Measurements from ENCODE around the gene PPIH. TPM values are rescaled to one million over a fixed set of nuclear protein-coding genes. Genes with fewer than 3 reads are reported as not detected.
A peak's percentile ranks its signal among the peaks of the same experiment; 100 is the strongest.

The PPIH gene
- total RNA-seq, 1 experiment from 2014 or later: 42.1 TPM

DNA sequence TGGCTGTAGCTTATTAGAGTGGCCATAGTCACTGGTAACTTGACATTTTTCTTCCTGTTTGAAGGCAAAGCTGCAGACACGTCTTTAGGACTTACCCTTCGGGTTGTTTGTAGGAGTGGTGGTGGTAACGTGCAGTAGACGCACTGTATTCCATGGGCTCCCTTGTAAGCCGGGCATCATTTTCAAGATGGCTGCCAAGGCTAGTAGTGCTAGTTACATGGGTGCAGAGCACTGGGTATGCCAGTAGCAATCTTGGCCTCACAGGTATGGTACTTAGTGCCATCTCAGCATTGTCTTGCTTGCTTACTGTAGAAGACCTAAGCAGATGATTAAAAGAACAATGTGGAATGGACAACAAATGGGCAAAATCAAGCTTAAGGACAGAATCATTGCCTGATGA lies 25.9 kb downstream of the PPIH start:
- H3K27me3 ChIP-seq (ENCODE audit: low read length): no peaks in the 10 kb centered on the region
- H4K20me1 ChIP-seq (ENCODE audit: insufficient read depth, low read depth, low read length): peaks cover 62% of the 10 kb centered on the region
- H3K36me3 ChIP-seq (ENCODE audit: insufficient read depth, low read length): peaks cover 59% of the 10 kb centered on the region
- H3K4me3 ChIP-seq (ENCODE audit: low read length): peak overlapping the region; percentile 67
- H3K4me2 ChIP-seq (ENCODE audit: low read depth, low read length, poor library complexity, severe bottlenecking): peak overlapping the region; percentile 97
- no peaks in the 10 kb centered on the region for H3K9me3 ChIP-seq (ENCODE audit: low read length)
- peak overlapping the region; percentile 87 for H3K9ac ChIP-seq (ENCODE audit: low read length)
- DNase-seq: peak; percentile 60
- H3K9me2 ChIP-seq (replicated peaks; ENCODE audit: insufficient read depth, low read length): no peaks in the 10 kb centered on the region
- H3K4me1 ChIP-seq (ENCODE audit: low read length): peaks cover 76% of the 10 kb centered on the region
- peaks cover 81% of the 10 kb centered on the region for H3K79me2 ChIP-seq (ENCODE audit: low read length)
- 0 out of 2 replicates have a peak overlapping the region, but pooled peaks have one; percentile 53 for H3K27ac ChIP-seq (ENCODE audit: low read length)
- no peak overlapping the region for H2AFZ ChIP-seq (ENCODE audit: low read length)

DNA sequence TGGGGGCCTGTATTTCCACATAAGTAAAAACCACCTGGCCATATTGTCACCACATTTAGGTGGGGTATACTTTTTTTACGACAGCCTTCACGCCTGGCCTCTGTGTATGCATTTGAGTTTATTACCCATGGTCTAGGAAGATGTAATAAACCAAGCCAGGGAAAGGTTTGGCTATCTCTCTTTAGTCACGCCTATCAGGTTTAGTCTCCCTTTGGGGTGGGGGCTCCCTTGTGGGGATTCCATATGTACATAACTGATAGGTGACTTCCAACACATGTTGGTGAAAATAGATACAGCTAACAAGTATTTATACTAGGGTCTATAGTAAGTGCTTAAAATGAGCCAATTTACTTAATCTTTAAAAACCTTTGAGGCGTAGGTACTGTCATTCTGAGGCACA lies 28.2 kb downstream of the PPIH start:
- peak overlapping the region; percentile 97 for H3K4me2 ChIP-seq (ENCODE audit: low read depth, low read length, poor library complexity, severe bottlenecking)
- peaks cover 71% of the 10 kb centered on the region for H3K4me1 ChIP-seq (ENCODE audit: low read length)
- H3K9me2 ChIP-seq (replicated peaks; ENCODE audit: insufficient read depth, low read length): no peaks in the 10 kb centered on the region
- H3K4me3 ChIP-seq (ENCODE audit: low read length): peak overlapping the region; percentile 20; the same call in 1 of the 2 replicates
- no peak overlapping the region for H2AFZ ChIP-seq (ENCODE audit: low read length)
- peaks cover 84% of the 10 kb centered on the region for H4K20me1 ChIP-seq (ENCODE audit: insufficient read depth, low read depth, low read length)
- no peak overlapping the region for H3K9ac ChIP-seq (ENCODE audit: low read length)
- no peaks in the 10 kb centered on the region for H3K9me3 ChIP-seq (ENCODE audit: low read length)
- DNase-seq: no peak
- no peaks in the 10 kb centered on the region for H3K27me3 ChIP-seq (ENCODE audit: low read length)
- no peak overlapping the region for H3K27ac ChIP-seq (ENCODE audit: low read length)
- peaks cover 80% of the 10 kb centered on the region for H3K36me3 ChIP-seq (ENCODE audit: insufficient read depth, low read length)
- H3K79me2 ChIP-seq (ENCODE audit: low read length): peaks cover 91% of the 10 kb centered on the region

- no peaks in the 10 kb centered on the region for H3K9me3 ChIP-seq (ENCODE audit: low read length)
- no peak overlapping the region for H3K4me2 ChIP-seq (ENCODE audit: low read depth, low read length, poor library complexity, severe bottlenecking)
- H3K9ac ChIP-seq (ENCODE audit: low read length): no peak overlapping the region
- H3K9me2 ChIP-seq (replicated peaks; ENCODE audit: insufficient read depth, low read length): no peaks in the 10 kb centered on the region
- no peak overlapping the region for H2AFZ ChIP-seq (ENCODE audit: low read length)
- H3K79me2 ChIP-seq (ENCODE audit: low read length): peaks cover 100% of the 10 kb centered on the region
- no peaks in the 10 kb centered on the region for H3K27me3 ChIP-seq (ENCODE audit: low read length)
- H4K20me1 ChIP-seq (ENCODE audit: insufficient read depth, low read depth, low read length): peaks cover 97% of the 10 kb centered on the region
- H3K27ac ChIP-seq (ENCODE audit: low read length): no peak overlapping the region
- no peak overlapping the region for H3K4me3 ChIP-seq (ENCODE audit: low read length)
- DNase-seq: no peak
- H3K4me1 ChIP-seq (ENCODE audit: low read length): peaks cover 56% of the 10 kb centered on the region
- H3K36me3 ChIP-seq (ENCODE audit: insufficient read depth, low read length): peaks cover 94% of the 10 kb centered on the region
These were observed 31.7 kb downstream of the PPIH start for GRCh38 chr1:42689912-42690311.

- Histone ChIP-seq H3K36me3 (ENCODE audit: insufficient read depth, low read length) (peaks cover 94% of the 10 kb centered on the region), H3K4me3 (ENCODE audit: low read length) (no peak overlapping the region), H3K27me3 (ENCODE audit: low read length) (no peaks in the 10 kb centered on the region), H3K9ac (ENCODE audit: low read length) (no peak overlapping the region), H3K4me2 (ENCODE audit: low read depth, low read length, poor library complexity, severe bottlenecking) (no peak overlapping the region), H3K9me3 (ENCODE audit: low read length) (no peaks in the 10 kb centered on the region), H3K27ac (ENCODE audit: low read length) (no peak overlapping the region), H3K9me2 (replicated peaks; ENCODE audit: insufficient read depth, low read length) (no peaks in the 10 kb centered on the region), H4K20me1 (ENCODE audit: insufficient read depth, low read depth, low read length) (peaks cover 97% of the 10 kb centered on the region), H2AFZ (ENCODE audit: low read length) (no peak overlapping the region), H3K79me2 (ENCODE audit: low read length) (peaks cover 100% of the 10 kb centered on the region), H3K4me1 (ENCODE audit: low read length) (peaks cover 49% of the 10 kb centered on the region)
- no peak for DNase-seq
These were observed 32.4 kb downstream of the PPIH start for GRCh38 chr1:42690477-42691156.

DNA sequence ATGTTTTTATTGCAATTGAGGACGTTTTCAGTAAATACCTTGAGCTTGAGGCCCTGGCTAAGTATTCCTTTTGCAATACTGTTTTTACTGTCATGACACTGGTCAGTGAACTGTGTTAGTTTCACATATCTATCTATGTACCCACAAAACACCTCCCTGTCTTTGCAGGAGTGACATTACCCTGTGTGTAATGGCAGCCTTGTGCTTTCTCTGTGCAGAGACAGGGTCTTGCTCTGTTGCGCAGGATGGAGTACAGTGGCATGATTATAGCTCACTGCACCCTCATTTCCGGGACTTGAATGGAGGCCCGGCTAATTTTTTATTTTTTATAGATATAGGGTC lies 32.9 kb downstream of the PPIH start:
- Histone ChIP-seq H3K4me3 (ENCODE audit: low read length) (no peak overlapping the region), H3K27ac (ENCODE audit: low read length) (no peak overlapping the region), H4K20me1 (ENCODE audit: insufficient read depth, low read depth, low read length) (peaks cover 97% of the 10 kb centered on the region), H3K27me3 (ENCODE audit: low read length) (no peaks in the 10 kb centered on the region), H3K36me3 (ENCODE audit: insufficient read depth, low read length) (peaks cover 94% of the 10 kb centered on the region), H3K79me2 (ENCODE audit: low read length) (peaks cover 100% of the 10 kb centered on the region), H3K9me3 (ENCODE audit: low read length) (no peaks in the 10 kb centered on the region), H3K4me2 (ENCODE audit: low read depth, low read length, poor library complexity, severe bottlenecking) (no peak overlapping the region), H2AFZ (ENCODE audit: low read length) (no peak overlapping the region), H3K4me1 (ENCODE audit: low read length) (peaks cover 44% of the 10 kb centered on the region), H3K9ac (ENCODE audit: low read length) (no peak overlapping the region), H3K9me2 (replicated peaks; ENCODE audit: insufficient read depth, low read length) (no peaks in the 10 kb centered on the region)
- DNase-seq: no peak

GRCh38 chr1:42692461-42692860 lies 34.2 kb downstream of the PPIH start:
- peaks cover 99% of the 10 kb centered on the region for H3K79me2 ChIP-seq (ENCODE audit: low read length)
- DNase-seq: no peak
- H3K27ac ChIP-seq (ENCODE audit: low read length): no peak overlapping the region
- H4K20me1 ChIP-seq (ENCODE audit: insufficient read depth, low read depth, low read length): peaks cover 84% of the 10 kb centered on the region
- peaks cover 96% of the 10 kb centered on the region for H3K36me3 ChIP-seq (ENCODE audit: insufficient read depth, low read length)
- no peaks in the 10 kb centered on the region for H3K9me2 ChIP-seq (replicated peaks; ENCODE audit: insufficient read depth, low read length)
- peaks cover 30% of the 10 kb centered on the region for H3K4me1 ChIP-seq (ENCODE audit: low read length)
- no peaks in the 10 kb centered on the region for H3K9me3 ChIP-seq (ENCODE audit: low read length)
- no peak overlapping the region for H3K4me3 ChIP-seq (ENCODE audit: low read length)
- no peaks in the 10 kb centered on the region for H3K27me3 ChIP-seq (ENCODE audit: low read length)
- H3K9ac ChIP-seq (ENCODE audit: low read length): no peak overlapping the region
- no peak overlapping the region for H2AFZ ChIP-seq (ENCODE audit: low read length)
- no peak overlapping the region for H3K4me2 ChIP-seq (ENCODE audit: low read depth, low read length, poor library complexity, severe bottlenecking)

DNA sequence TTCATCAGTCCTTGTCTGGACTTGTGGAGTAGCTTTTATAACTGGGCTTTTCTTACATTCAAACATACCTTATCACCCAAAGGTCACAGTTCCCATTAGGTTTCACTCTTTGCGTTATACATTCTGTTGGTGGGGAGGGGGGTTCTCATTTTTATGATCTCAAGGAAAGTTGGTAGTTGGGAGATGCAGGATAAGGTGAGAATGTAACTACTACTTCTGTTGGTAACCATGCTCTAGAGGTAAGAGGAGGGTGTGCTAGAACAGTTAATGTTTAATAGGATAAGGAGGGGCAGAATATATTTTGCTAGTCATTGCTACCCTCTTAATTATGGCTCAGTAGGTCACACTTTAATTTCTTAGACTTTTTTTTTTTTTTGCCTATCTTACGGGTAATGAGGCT lies 34.7 kb downstream of the PPIH start:
- no peak overlapping the region for H3K4me2 ChIP-seq (ENCODE audit: low read depth, low read length, poor library complexity, severe bottlenecking)
- no peak overlapping the region for H3K4me3 ChIP-seq (ENCODE audit: low read length)
- H3K9ac ChIP-seq (ENCODE audit: low read length): no peak overlapping the region
- H3K4me1 ChIP-seq (ENCODE audit: low read length): peaks cover 26% of the 10 kb centered on the region
- H3K79me2 ChIP-seq (ENCODE audit: low read length): peaks cover 99% of the 10 kb centered on the region
- no peaks in the 10 kb centered on the region for H3K27me3 ChIP-seq (ENCODE audit: low read length)
- H4K20me1 ChIP-seq (ENCODE audit: insufficient read depth, low read depth, low read length): peaks cover 80% of the 10 kb centered on the region
- H3K9me3 ChIP-seq (ENCODE audit: low read length): no peaks in the 10 kb centered on the region
- no peak overlapping the region for H3K27ac ChIP-seq (ENCODE audit: low read length)
- no peak overlapping the region for H2AFZ ChIP-seq (ENCODE audit: low read length)
- H3K9me2 ChIP-seq (replicated peaks; ENCODE audit: insufficient read depth, low read length): no peaks in the 10 kb centered on the region
- peaks cover 96% of the 10 kb centered on the region for H3K36me3 ChIP-seq (ENCODE audit: insufficient read depth, low read length)
- no peak for DNase-seq

GRCh38 chr1:42698081-42698813 lies 40.0 kb downstream of the PPIH start:
- DNase-seq: no peak
- Histone ChIP-seq H3K4me2 (ENCODE audit: low read depth, low read length, poor library complexity, severe bottlenecking) (no peak overlapping the region), H3K79me2 (ENCODE audit: low read length) (peaks cover 83% of the 10 kb centered on the region), H3K27ac (ENCODE audit: low read length) (no peak overlapping the region), H3K4me1 (ENCODE audit: low read length) (no peaks in the 10 kb centered on the region), H2AFZ (ENCODE audit: low read length) (no peak overlapping the region), H3K27me3 (ENCODE audit: low read length) (no peaks in the 10 kb centered on the region), H3K9me2 (replicated peaks; ENCODE audit: insufficient read depth, low read length) (no peaks in the 10 kb centered on the region), H3K36me3 (ENCODE audit: insufficient read depth, low read length) (peaks cover 95% of the 10 kb centered on the region), H3K9ac (ENCODE audit: low read length) (no peak overlapping the region), H3K9me3 (ENCODE audit: low read length) (no peaks in the 10 kb centered on the region), H4K20me1 (ENCODE audit: insufficient read depth, low read depth, low read length) (peaks cover 42% of the 10 kb centered on the region), H3K4me3 (ENCODE audit: low read length) (no peak overlapping the region)

Measured in Karpas-422 (cell line).